Measurements from ENCODE around the gene RSF1.
"Not testable (repeated sequence)": the region's sequence is repeated elsewhere in the genome, so short reads cannot be mapped to it uniquely, and the experiment has no call there.

- not testable (repeated sequence) for TF ChIP-seq POLR2A (IDR thresholded peaks at IDR 0.05; ENCODE audit: low read depth, low read length); PAX5 (IDR thresholded peaks at IDR 0.05; ENCODE audit: insufficient read depth, low read length, severe bottlenecking); SPI1 (IDR thresholded peaks at IDR 0.05; ENCODE audit: low read depth, low read length); TAF1 (IDR thresholded peaks at IDR 0.05; ENCODE audit: low read depth, low read length); POLR2AphosphoS5 (IDR thresholded peaks at IDR 0.05; ENCODE audit: low read depth, low read length); POU2F2 (IDR thresholded peaks at IDR 0.05; ENCODE audit: low read depth, low read length)
Observed at GRCh38 chr11:77633926-77634325, 186.6 kb downstream of the RSF1 start.

Data from GM12891 (cell line).